ENCODE data around the gene TCHP.
"Not testable (repeated sequence)": the region's sequence is repeated elsewhere in the genome, so short reads cannot be mapped to it uniquely, and the experiment has no call there.

DNA sequence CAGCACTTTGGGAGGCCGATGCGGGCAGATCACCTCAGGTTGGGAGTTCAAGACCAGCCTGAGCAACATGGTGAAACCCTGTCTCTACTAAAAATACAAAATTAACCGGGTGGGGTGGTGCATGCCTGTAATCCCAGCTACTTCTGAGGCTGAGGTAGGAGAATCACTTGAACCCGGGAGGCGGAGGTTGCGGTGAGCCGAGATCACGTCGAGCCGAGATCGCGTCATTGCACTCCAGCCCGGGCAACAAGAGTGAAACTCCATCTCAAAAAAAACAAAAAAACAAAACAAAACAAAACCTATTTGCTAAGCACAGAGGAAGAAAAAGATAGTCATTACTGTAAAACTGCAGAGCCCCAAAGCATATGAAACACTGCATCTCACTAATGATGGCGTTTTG lies 29.3 kb downstream of the TCHP start:
- not testable (repeated sequence) for TF ChIP-seq POLR2A (IDR thresholded peaks at IDR 0.05; ENCODE audit: low read depth); POLR2AphosphoS5 (IDR thresholded peaks at IDR 0.05)
- TF ChIP-seq, protein P1, sequence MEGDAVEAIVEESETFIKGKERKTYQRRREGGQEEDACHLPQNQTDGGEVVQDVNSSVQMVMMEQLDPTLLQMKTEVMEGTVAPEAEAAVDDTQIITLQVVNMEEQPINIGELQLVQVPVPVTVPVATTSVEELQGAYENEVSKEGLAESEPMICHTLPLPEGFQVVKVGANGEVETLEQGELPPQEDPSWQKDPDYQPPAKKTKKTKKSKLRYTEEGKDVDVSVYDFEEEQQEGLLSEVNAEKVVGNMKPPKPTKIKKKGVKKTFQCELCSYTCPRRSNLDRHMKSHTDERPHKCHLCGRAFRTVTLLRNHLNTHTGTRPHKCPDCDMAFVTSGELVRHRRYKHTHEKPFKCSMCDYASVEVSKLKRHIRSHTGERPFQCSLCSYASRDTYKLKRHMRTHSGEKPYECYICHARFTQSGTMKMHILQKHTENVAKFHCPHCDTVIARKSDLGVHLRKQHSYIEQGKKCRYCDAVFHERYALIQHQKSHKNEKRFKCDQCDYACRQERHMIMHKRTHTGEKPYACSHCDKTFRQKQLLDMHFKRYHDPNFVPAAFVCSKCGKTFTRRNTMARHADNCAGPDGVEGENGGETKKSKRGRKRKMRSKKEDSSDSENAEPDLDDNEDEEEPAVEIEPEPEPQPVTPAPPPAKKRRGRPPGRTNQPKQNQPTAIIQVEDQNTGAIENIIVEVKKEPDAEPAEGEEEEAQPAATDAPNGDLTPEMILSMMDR (IDR thresholded peaks at IDR 0.05): not testable (repeated sequence)
